HG03432 (cell line): ENCODE results near the gene VWF.

Experiments
- ATAC-seq: cut with Tn5 transposase; IDR thresholded peaks from one replicate; pipeline ENCODE4 v1.9.1; 2021; ENCODE audit warnings: mild to moderate bottlenecking, moderate library complexity; ENCODE audit not compliant: unreplicated experiment

VWF gene

DNA sequence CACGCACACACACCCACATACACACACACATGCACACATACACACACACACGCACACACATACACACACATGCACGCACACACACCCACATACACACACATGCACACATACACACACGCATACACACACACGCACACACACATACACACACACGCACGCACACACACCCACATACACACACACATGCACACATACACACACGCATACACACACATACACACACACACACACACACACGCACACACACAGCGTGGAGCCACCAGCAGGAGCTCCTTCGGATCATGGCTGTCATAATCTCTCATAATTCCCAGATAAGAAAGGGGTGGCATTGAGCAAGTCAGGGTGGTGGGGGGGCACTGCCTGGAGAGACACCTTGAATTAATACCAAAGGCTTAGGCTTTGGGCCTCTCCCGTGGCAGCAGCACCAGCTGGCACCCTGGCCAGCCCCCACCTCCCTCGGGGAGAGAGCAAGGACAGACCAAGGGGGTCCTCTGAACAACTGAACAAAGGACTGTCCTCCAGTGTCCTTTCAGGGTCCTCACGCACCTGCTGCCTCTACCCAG is 201.3 kb downstream of the VWF start:
- no peak for ATAC-seq

DNA sequence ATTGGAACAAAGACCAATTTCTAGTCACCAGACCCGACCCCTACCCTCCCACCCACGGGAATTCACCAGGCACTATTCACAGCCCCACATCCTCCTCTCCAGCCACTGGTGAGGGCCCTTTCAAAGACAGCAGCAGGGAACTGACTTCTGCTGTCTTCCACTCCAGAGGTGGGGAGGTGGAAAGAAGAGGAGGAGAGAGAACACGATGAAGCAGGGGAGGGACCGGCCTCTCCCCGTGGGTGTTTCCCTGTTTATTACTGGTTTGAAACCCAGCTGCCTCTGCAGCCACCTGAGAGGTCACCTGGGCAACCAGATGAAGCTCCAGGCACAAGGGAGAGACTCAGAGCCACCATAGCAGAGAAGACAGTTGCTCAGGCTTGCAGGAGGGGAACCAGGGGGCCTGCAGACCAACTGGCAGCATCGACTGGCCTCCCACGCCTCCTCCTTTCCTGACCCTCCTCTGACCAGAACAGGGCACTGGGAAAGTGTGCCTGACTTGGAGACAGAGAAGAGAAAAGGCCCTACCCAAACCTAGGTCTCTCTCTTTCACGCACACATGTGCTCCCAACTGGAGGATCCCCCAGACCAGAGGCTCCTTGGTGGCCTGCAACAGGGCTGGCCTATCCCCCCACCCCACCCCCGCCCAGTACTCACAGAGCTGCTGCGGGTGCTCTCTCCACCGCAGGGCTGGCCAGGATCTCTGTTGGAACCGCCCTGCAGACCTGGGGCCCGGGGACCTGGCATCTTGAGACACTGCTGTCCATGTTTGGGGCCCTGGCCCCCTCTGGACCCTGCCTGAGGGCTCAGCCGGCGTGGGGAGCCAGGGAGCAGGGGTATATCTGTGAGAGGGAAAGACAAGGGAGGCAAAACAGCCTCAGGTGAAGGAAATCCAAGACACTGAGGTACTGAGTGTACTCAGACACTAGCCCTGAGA is 202.2 kb downstream of the VWF start:
- ATAC-seq: no peak

DNA sequence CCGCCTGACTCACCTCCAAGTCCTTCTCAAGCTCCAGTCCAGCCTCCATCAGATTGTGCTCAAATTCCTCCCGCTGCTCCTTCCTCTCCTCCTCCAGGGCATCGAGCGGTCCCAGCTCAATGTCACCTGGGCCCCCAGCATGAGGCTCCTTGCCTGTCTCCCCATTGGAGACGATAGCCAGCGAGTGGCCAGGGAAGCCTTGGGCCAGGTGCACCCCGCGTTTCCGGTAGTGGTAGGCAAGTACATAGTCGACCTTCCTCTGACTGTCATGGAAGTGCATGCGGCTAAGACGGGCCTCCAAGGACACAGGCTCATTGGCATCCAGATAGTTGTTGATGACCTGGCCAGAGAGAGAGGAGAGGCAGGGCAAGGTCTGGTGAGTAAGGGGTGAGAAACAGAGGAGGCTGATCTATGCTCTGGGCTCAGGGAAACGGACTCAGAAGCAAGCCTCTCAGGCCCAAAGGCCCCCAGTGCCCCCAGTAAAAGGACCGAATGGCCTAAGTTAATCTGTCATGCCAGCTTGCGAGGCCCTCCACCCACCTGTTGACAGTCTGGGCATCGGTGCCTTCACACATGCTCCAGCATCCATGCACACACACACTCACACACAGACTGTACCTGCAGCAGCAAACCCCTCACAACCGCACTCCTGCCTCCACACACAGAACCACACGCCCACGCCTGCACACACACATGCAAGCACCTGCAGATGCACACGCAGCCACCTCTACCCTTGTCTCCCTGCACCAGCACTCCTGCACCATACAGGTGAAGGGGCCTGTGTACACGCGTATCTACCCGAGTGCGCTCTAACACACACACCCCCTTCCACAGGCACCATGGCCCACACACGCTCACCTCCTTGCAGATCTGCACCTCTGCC is 203.2 kb downstream of the VWF start:
- ATAC-seq: no peak

DNA sequence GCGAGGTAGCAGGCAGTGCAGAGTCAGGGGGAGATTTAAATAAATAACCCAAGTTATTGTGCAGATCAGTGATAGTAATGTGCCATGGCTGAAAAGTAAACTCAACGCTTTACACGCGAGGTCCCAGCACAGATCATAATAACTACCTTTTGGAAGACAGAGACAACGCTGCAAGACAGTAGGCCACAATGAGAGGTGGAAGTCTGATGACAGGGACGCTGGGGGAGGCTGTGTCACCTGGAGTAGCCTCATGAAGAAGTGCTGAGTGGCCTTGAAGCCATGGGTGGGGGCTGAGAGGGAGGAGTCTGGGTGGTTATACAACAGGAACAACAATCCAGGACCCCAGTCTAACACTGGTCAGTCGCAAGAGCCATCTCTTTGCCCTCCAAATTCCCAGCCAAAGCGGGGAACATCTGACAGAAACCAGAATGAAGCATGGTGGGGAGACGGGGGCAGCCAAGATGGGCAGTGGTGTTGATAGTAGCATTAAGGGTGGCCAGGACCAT is 207.6 kb downstream of the VWF start:
- ATAC-seq: no peak

DNA sequence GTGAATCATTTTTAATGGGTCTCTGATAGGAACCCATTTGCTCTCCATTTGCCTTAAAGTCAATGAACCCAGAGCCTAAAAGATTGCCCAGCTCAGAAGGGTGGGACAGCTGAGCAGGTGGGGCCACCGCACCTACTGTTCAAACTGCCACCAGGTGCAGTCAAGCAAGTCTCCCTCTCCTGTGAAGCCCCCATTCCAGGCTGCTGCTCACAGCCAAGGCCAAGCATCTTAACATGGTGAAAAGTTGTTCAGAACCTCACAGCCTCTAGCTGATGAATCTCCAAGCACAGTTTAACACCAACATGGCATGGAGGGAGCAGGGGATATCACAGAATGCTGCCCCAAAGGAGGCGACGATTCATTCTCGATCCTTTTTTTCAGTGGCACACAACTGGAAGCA is 209.0 kb downstream of the VWF start:
- ATAC-seq: no peak

DNA sequence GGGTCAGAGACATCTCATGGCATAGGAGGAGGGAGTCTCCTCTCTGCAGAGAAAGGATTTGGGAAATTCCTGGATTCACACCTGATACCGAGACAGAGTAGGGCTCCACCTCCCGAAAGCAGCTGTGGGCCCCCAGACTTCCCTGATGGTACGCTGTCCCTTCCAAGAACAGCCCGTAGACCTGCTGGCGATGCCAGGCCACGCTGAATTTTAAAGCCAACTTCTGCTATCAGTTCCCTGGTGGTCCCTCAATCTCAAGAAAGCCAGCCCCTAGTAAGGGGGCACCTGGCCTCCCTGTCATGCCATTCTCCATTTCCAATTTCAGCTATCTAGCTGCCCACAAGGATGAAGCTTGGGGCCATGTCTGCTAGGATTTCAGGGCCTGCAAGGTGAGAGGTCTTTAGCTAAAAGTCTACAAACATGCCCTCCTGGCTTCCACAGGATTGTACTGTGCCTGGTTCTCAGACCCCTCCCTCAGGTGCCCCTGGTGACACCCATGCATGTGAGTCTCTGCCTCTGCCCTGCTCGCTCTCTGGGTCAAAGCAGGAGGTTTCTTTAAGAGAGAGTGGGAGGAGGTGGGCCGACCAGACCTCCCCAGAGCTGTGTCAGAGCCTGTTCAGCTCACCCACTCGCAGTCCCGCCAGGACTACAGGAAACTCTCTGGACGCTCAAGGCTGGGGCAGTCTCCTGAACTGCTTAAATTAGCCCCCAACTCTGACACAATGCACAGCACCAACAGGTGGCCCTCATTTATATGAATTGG is 209.9 kb downstream of the VWF start:
- no peak for ATAC-seq

DNA sequence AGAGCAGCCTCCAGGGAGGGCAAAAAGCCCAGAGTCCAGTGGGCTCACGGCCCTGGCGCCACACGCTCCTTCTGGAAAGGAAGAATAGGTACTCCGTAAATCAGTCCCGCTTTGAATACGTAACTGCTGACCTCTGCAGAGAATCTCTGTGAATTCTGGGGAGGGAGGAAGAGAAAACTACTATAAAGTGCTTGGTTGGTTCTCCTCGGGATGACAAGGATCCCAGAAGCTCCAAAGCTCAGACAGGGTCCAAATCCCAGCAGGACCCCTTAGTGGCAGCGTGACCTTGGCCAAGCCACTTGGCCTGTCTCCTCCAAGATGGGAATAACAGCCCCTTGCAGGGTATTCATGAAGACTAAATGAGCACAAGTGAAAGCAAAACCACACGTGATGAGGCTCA is 211.1 kb downstream of the VWF start:
- no peak for ATAC-seq

DNA sequence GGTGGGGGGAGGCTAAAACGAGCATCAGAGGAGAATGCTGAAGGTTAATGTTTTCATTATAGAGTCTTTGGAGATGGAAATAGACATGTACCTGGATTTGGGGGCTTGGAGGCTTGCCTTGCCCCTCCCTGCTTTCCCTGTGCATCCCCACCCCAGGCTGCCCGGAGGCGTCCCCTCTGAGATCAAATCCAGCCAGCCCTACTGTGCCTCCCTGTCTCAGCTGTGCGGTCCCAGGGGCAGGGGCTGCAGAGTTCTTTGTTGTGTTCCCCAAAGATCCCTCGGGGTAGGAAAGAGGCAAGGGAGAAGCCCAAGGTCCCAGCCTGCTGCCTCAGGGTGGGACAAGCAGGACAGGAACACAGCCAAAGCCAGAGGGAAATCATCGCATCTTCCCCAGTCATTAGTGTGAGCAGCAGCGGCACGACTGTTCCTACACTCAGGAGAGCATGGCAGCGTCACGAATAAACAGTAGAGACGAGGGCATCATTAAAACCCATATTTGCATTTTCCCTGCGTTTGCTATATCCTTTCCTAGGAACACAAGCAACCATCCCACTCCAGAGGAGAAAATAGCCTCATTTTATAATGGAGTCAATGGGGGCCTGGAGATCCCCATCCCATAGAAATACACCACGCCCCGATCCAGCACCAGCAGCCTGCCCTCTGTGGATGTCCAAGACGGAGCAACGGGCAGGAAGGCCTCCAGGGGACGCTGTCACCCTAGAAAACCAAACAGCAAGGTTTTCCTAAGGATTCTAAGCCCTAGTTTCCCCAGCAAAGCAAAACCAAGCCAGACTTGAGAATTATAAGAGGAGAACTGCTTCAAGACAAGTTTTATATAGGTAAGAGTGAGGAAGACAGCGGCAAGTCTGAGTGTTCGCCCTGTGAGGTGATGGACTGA is 211.8 kb downstream of the VWF start:
- no peak for ATAC-seq

DNA sequence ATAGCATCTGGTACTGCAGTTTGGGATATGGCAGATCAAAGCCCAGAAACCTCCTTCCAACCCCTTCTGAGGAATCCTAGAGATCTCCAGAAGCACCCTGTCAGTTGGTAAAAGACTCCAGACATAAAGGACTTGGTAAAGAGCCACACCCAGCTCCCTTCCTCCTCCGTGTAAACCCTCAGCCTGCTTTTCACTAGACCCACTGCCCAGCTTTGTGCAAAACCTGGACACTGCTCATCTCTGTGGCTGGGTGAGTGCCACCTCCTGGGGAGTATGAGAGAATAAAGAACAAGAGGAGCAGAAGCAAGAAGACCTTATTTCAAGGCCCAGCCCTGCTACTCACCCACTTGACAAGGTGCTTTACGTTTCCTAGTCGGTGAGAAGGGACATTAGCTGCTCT is 212.5 kb downstream of the VWF start:
- ATAC-seq: no peak

DNA sequence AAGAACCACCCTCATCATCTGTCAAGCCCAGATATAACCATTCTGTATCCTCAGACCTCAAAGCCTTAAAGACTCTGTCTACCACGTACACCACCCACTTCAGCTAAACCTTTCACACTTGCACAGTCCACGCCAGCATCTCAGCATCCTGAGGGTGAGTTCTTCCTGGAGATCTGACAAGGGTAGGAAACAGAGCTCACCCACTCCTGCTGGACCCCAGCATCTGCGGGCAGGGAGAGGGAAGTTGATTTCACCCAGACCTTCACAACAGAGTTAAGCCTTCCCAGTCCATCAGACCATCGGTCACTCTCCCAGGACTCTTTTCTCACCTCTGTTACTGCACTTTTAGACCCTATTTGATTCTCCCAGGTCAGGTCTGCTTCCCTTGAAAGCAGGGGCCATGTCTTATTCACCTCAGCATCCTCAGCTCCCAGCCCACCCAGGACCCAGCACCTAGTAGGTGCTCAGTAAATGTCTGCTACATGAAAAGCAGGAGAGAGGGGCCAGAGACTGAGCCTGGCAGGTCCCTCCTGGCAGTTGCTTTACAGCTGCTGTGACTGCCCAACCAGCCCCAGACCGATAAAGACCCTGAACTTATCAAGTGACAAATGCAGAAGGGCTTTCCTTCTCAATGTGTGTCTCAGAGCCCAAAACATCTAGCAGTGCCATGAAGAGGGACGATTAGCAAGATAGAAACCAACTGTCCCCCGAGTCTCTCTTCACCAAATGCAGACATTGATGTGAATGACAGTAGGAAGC is 213.5 kb downstream of the VWF start:
- ATAC-seq: no peak

DNA sequence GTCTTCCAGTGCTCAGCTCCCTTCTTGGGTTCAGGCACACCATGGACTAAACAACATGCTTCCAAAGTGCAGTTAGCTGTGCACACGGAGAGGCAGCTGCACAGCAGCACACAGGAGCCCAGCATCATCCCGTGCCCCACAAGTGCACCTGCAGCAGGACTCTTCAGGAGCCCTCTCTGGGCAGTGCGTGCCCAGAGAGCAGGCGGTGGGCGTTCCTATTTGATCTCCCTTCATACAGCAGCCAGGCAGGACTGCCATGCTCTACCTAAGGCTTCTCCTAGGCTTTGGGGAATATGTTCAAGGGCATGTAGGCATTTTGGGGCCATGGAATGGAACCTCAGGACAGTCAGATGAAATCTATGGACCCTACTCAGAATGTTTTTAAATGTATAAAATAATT is 214.9 kb downstream of the VWF start:
- ATAC-seq: no peak

DNA sequence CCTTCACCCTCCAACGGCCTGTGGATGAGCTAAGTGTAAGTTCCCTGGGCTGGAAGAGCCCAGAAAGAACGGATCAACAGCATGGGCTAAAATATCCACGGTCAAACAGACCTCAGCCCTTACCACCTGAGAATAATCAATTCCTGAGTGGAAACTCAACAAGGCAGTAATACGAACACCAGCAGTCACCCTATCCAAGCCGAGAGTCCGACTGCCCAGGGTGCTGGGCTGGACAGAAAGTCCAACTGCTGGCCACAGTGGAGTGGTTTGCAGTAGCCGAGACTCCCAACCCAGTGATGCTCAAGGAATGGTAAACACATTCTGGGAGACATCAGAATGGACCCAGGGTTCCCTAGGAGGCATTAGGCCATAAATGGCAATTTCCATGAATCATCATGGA is 216.2 kb downstream of the VWF start:
- ATAC-seq: no peak

DNA sequence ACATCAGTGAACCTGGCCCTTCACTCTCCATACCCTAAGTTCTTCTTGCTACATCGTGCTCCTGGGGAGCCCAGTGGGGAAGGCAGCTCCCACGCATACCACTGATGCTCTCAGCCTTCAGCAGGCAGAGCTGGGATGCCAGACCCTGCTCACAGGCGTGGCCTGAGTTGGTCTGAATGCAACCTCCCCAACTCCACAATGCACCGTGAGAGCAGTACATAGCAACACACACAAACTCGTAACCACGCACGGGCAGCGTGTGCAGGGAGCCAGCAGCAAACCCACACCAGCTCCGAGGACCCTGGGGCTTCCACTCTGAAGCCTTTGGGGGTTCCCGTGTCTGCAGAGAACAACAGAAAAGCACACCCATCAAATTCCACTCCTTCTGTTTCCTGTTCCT is 216.7 kb downstream of the VWF start:
- no peak for ATAC-seq

DNA sequence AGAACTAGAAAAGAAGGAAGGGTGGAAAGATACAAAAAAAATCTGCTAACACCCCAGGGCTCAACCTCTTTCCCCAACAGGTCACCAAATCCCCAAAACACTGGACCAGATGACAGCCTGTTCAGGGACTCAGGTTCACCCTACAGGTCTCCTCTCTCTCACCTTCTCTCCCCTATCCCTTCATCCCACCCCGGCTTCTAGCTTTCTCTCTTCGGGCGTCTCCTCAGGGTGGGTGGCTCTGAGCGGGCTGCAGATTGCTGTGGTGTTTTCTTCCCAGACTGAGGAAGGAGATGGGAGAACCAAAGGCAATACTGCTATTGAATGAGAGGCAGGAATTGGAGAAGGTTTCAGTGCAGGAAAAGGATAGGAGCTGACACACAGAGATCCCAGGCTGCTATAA is 218.7 kb downstream of the VWF start:
- ATAC-seq: no peak

DNA sequence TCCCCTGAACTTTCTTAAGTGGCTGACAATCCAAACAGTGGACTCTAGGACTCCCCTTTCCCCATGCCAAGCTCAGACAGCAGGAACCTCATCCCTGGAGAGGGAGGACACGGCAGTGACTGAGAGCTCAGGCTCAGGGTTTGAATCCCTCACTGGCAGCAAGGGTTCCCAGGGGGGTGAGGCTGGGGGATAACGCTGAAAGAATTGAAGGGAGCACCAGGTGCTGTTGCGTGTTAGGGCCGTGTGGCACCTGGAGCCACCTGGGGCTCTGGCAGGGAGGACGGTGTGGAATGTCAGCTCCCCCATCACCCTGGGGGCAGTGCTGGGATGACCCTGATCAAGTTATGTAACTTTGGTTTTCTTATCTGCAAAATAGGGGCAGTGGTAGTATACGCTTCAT is 219.5 kb downstream of the VWF start:
- no peak for ATAC-seq

DNA sequence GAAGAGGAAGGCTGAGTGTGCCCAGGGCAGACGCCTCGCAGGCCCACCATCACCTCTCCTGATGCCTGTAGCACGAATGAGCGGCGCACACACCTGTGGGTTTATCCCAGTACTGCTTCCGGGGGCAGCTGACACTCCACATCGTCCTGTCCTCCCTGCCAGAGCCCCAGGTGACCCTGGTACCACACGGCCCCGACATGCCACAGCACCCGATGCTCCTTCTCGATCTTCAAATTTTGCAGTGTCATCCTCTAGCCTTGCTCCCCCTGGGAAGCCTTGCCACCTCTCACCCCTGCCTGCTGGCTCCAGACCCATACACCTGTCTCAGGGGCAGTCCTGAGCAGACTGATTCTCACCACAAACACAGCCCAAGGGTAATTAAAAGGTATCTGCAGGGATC is 220.0 kb downstream of the VWF start:
- ATAC-seq: no peak

DNA sequence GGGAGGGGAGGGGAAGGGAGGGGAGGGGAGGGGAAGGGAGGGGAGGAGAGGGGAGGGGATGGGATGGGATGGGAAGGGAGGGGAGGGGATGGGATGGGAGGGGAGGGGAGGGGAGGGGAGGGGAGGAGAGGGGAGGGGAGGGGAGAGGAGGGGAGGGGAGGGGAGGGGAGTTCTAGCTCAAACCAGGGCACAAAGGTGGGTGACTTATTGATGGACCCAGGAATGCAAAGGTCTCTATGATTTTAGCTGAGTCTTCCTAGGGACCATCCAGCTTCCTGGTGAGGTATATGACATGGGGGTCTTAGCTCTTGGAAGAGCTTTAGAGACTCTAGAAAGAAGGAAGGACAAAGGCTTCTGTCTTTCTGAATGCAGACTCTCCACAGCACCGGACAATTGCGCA is 221.7 kb downstream of the VWF start:
- no peak for ATAC-seq

DNA sequence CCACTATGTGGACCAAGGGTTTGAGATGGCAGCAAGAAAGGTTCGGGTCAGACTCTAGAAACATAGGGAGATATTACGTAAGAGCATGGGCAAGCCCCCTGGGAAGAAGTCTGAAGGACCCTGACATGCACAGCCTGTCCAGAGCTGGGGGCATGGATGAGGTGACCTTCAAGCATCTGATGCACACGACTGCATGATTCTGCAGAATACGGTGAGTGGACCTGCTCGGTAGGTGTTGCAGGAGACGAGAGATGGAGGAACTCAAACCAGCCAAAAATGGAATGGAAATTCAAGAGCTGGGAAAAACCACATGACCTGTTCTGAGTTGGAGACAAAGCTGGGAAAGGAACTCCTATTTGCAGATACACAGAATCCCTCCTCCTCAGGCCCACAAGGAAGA is 223.1 kb downstream of the VWF start:
- no peak for ATAC-seq
